CD14-positive monocyte (primary cell): ENCODE results near the gene PPP2R3C. TPM values are rescaled to one million over a fixed set of nuclear protein-coding genes. Genes with fewer than 3 reads are reported as not detected.
"Not testable (repeated sequence)": the region's sequence is repeated elsewhere in the genome, so short reads cannot be mapped to it uniquely, and the experiment has no call there.

Source experiments
- DNase-seq, 3 donors: peaks; one replicate each; pipeline ENCODE4 v3.0.0-alpha.2; 2011 to 2022
- H2AFZ ChIP-seq: 2 replicates; pipeline ENCODE4 v1.6.0; 2012; ENCODE audit warnings: mild to moderate bottlenecking, low read depth, low read length, inconsistent platforms; ENCODE audit not compliant: insufficient read depth, poor library complexity, severe bottlenecking
- H3K27ac ChIP-seq, 2 donors: 1 replicate in 1 of 2; 2 replicates in 1 of 2; pipeline ENCODE4 v1.5.1; 2012 to 2013; ENCODE audit warnings: low read length in 2 of 2, control low read depth in 1 of 2, inconsistent platforms in 1 of 2, low read depth in 1 of 2, mild to moderate bottlenecking in 1 of 2
- H3K27me3 ChIP-seq, 2 donors: one replicate each; pipeline versions ENCODE4 v1.6.0 to v1.6.1; 2011 to 2013; ENCODE audit warnings: low read length in 2 of 2; ENCODE audit not compliant: control insufficient read depth in 2 of 2, insufficient read depth in 2 of 2
- H3K36me3 ChIP-seq, 2 donors: replicated peaks in 1 of 2; 1 replicate in 1 of 2; 2 replicates in 1 of 2; pipeline versions ENCODE4 v1.5.1 to v1.6.1; 2012 to 2013; ENCODE audit warnings: low read length in 2 of 2, control low read depth in 1 of 2, inconsistent platforms in 1 of 2, mild to moderate bottlenecking in 1 of 2; ENCODE audit not compliant: insufficient read depth in 2 of 2, control insufficient read depth in 1 of 2
- H3K4me1 ChIP-seq, 2 donors: 1 replicate in 1 of 2; 2 replicates in 1 of 2; pipeline versions ENCODE4 v1.5.1 to v1.6.1; 2012 to 2013; ENCODE audit warnings: low read length in 2 of 2, control low read depth in 1 of 2, inconsistent platforms in 1 of 2, mild to moderate bottlenecking in 1 of 2, moderate library complexity in 1 of 2; ENCODE audit not compliant: insufficient read depth in 2 of 2, control insufficient read depth in 1 of 2
- H3K4me2 ChIP-seq: replicated peaks from 2 replicates; pipeline ENCODE3; 2012; ENCODE audit warnings: low read length, moderate library complexity, mild to moderate bottlenecking; ENCODE audit not compliant: poor library complexity, severe bottlenecking; ENCODE audit errors: extremely low read depth
- H3K4me3 ChIP-seq, 3 experiments: fragments of 200-600 bp in 1 of 3; sonication (generic) in 1 of 3; replicated peaks in 1 of 3; 1 replicate in 2 of 3; 2 replicates in 1 of 3; pipeline ENCODE4 v1.5.1; 2011 to 2013; ENCODE audit warnings: low read length in 3 of 3, mild to moderate bottlenecking in 3 of 3, control low read depth in 2 of 3, low read depth in 2 of 3, inconsistent platforms in 1 of 3, moderate library complexity in 1 of 3
- H3K79me2 ChIP-seq: 2 replicates; pipeline ENCODE4 v1.6.0; 2012; ENCODE audit warnings: mild to moderate bottlenecking, control low read depth, inconsistent platforms, low read length, moderate library complexity; ENCODE audit not compliant: insufficient read depth
- H3K9ac ChIP-seq: 2 replicates; pipeline ENCODE4 v1.6.0; 2017; ENCODE audit warnings: low read length, mild to moderate bottlenecking; ENCODE audit not compliant: insufficient read depth, poor library complexity, severe bottlenecking
- H3K9me3 ChIP-seq, 2 donors: replicated peaks in 1 of 2; 1 replicate in 1 of 2; 2 replicates in 1 of 2; pipeline versions ENCODE4 v1.5.1 to v1.6.1; 2012 to 2013; ENCODE audit warnings: low read length in 2 of 2, control low read depth in 1 of 2; ENCODE audit not compliant: control insufficient read depth in 1 of 2, insufficient read depth in 1 of 2
- H4K20me1 ChIP-seq: 2 replicates; pipeline ENCODE4 v1.6.0; 2012; ENCODE audit warnings: mild to moderate bottlenecking, low read length, control low read depth, moderate library complexity; ENCODE audit not compliant: insufficient read depth
- H3K27ac Mint-ChIP-seq, 7 donors: one replicate each; pipeline ENCODE4 v1.8.0; 2020; ENCODE audit warnings: mild to moderate bottlenecking in 7 of 7, mixed read lengths in 7 of 7, moderate library complexity in 6 of 7, inconsistent platforms in 2 of 7
- H3K27me3 Mint-ChIP-seq, 3 donors: one replicate each; pipeline ENCODE4 v1.8.0; 2021 to 2022; ENCODE audit warnings: low read depth in 3 of 3, mild to moderate bottlenecking in 3 of 3, mixed read lengths in 3 of 3, moderate library complexity in 3 of 3, inconsistent platforms in 1 of 3
- H3K36me3 Mint-ChIP-seq, 2 donors: one replicate each; pipeline ENCODE4 v1.8.0; 2020; ENCODE audit warnings: mixed read lengths in 2 of 2, inconsistent platforms in 1 of 2, mild to moderate bottlenecking in 1 of 2
- H3K4me1 Mint-ChIP-seq: one replicate; pipeline ENCODE4 v1.8.0; 2020; ENCODE audit warnings: mild to moderate bottlenecking, mixed read lengths
- H3K4me3 Mint-ChIP-seq, 2 donors: one replicate each; pipeline ENCODE4 v1.8.0; 2020; ENCODE audit warnings: mild to moderate bottlenecking in 2 of 2, mixed read lengths in 2 of 2, moderate library complexity in 1 of 2
- H3K9me3 Mint-ChIP-seq, 7 donors: one replicate each; pipeline ENCODE4 v1.8.0; 2020 to 2022; ENCODE audit warnings: mixed read lengths in 7 of 7, mild to moderate bottlenecking in 6 of 7, moderate library complexity in 6 of 7, inconsistent platforms in 2 of 7
- CTCF ChIP-seq: fragments of 200-600 bp; IDR thresholded peaks from one replicate; pipeline ENCODE4 v1.8.0; 2022; ENCODE audit warnings: antibody characterized with exemption, mild to moderate bottlenecking
- WGBS: methylation state at CpG from one replicate; pipeline ENCODE4 v1.1.5; 2013; ENCODE audit warnings: missing lambda C conversion rate; ENCODE audit not compliant: insufficient coverage; 5-methylcytosine and 5-hydroxymethylcytosine counted together
- intact Hi-C, 2 donors: fragments of 100-400 bp; cut with micrococcal nuclease; formaldehyde crosslinking; loops; one replicate each; pipeline versions ENCODE4 v1.15.0 to v1.15.1; 2023
- polyA plus RNA-seq, 3 donors: library from polyadenylated mRNA; depleted of rRNA in 1 of 3; unstranded in 2 of 3; stranded (reverse) in 1 of 3; fragments of 300-500 nt in 2 of 3; fragments of >200 nt in 1 of 3; fragmentation: Illumina TruSeq in 2 of 3; gene quantifications; 1 replicate in 2 of 3; 2 replicates in 1 of 3; pipeline ENCODE4 v1.2.3, GENCODE V29; 2012 to 2021

The PPP2R3C gene
- polyA plus RNA-seq, 3 donors: 21.4 to 131 (median 122) TPM

- H3K27ac ChIP-seq: no peak overlapping the region
- Mint-ChIP-seq H3K36me3 (peaks cover 72 to 92% of the 10 kb centered on the region in 2 donors), H3K27ac (no peak overlapping the region), H3K27me3 (no peaks in the 10 kb centered on the region), H3K9me3 (peaks cover 0 to 4% (median 0%) of the 10 kb centered on the region in 7 donors), H3K4me3 (no peak overlapping the region), H3K4me1 (no peaks in the 10 kb centered on the region)
- no peaks in the 10 kb centered on the region for H3K27me3 ChIP-seq
- H3K79me2 ChIP-seq: peaks cover 5% of the 10 kb centered on the region
- H3K4me2 ChIP-seq: no peak overlapping the region
- no peak overlapping the region for H2AFZ ChIP-seq
- no peak overlapping the region for H3K9ac ChIP-seq
- TF ChIP-seq CTCF: no peak
- intact Hi-C loops: no loop called here
- H3K36me3 ChIP-seq: peaks cover 87 to 98% of the 10 kb centered on the region in 2 donors
- peaks cover 0 to 6% of the 10 kb centered on the region in 2 donors for H3K9me3 ChIP-seq
- no peak for DNase-seq
- no peak overlapping the region for H3K4me3 ChIP-seq
- H4K20me1 ChIP-seq: peaks cover 14% of the 10 kb centered on the region
- H3K4me1 ChIP-seq: no peaks in the 10 kb centered on the region
These were observed 13.9 kb downstream of the PPP2R3C start for GRCh38 chr14:35107866-35108265.

DNA sequence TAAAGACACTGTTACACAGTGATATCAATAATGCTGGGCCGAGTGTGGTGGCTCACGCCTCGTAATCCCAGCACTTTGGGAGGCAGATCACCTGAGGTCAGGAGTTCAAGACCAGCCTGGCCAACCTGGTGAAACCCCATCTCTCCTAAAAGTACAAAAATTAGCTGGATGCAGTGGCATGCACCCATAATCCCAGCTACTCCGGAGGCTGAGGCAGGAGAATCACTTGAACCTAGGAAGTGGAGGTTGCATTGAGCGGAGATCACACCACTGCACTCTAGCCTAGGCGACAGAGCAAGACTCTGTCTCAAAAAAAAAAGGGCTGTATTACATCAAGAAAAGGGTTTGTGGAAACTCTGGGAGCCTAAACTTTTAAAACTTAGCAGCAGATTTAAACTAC is 27.1 kb downstream of the PPP2R3C start:
- not testable (repeated sequence) for H3K4me2 ChIP-seq, H3K4me1 Mint-ChIP-seq, H3K4me1 ChIP-seq, H3K9ac ChIP-seq, H3K79me2 ChIP-seq, H3K9me3 ChIP-seq, DNase-seq, H2AFZ ChIP-seq, H4K20me1 ChIP-seq, H3K9me3 Mint-ChIP-seq, H3K4me3 ChIP-seq, H3K4me3 Mint-ChIP-seq, H3K27me3 ChIP-seq, H3K27me3 Mint-ChIP-seq, H3K27ac Mint-ChIP-seq, H3K27ac ChIP-seq
- peaks cover 70 to 98% of the 10 kb centered on the region in 2 donors for H3K36me3 Mint-ChIP-seq
- peaks cover 86 to 99% of the 10 kb centered on the region in 2 donors for H3K36me3 ChIP-seq
- 100% methylated on average over 4 of the region's 6 CpGs for WGBS
- intact Hi-C loops: loop anchor here in 1 of 2 donors (10.0 kb wide), 2 partner anchors 310 to 500 kb away; no protein-coding TSS in a partner anchor
